ENCODE results near the gene CNGA2. TPM values are rescaled to one million over a fixed set of nuclear protein-coding genes. Genes with fewer than 3 reads are reported as not detected.

Gene CNGA2
- total and polyA plus RNA-seq, 2 experiments from 2014 or later = not detected

DNA sequence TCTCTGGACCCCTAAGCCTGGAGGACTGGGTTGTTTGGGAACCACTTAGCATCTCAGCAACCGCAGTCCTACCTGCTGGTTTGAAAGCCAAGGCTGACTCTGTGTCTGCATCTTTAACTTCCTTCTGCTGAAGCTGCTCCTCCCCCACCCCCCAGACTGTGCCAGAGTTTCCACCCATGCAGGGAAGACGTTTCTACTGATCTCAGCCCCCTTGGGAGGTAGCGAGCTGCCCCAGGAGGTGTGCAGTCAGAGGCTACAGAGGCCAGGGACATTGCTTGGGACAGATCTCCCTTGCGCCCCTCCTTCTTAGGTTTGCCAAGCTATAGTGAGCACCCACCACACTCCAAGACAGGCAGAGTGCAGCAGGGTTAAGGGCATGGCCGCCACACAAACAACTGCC, 23.4 kb upstream of the CNGA2 start:
- DNase-seq (ENCODE audit: low read depth in 1 of 2, low spot score in 1 of 2) = no peak
- H3K27me3 ChIP-seq = no peaks in the 10 kb centered on the region
- H3K4me3 ChIP-seq = no peak overlapping the region
- TF ChIP-seq CTCF (IDR thresholded peaks at IDR 0.05; ENCODE audit: low read depth, low read length) = no peak
- no peaks in the 10 kb centered on the region for H3K9me3 ChIP-seq (ENCODE audit: low read depth)
- H3K36me3 ChIP-seq = no peaks in the 10 kb centered on the region
- no peaks in the 10 kb centered on the region for H3K4me1 ChIP-seq (ENCODE audit: low read depth)
- no peak overlapping the region for H3K27ac ChIP-seq

DNA sequence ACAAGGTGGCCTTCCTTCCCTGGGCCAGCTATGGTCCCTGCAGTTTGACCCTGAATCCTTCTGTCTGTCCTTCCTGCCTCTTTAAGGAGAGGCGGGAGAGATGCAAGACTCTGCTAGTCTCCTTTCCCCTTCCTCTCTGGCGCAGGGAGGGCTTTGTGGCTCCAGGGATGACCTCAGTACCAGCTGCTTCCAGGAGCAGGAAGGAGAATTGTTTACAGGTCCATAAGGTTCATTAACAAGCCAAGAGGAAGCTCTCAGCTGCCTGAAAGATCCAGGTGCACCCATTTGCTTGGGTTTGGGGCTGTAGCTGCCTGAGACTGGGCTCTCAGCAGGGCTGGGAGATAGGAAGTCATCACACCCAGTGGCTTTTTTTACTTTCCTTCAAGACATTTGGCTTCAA, 22.8 kb upstream of the CNGA2 start:
- no peak for DNase-seq (ENCODE audit: low read depth in 1 of 2, low spot score in 1 of 2)
- Histone ChIP-seq H3K4me3 (no peak overlapping the region), H3K27me3 (no peaks in the 10 kb centered on the region), H3K36me3 (no peaks in the 10 kb centered on the region), H3K9me3 (ENCODE audit: low read depth) (no peaks in the 10 kb centered on the region), H3K4me1 (ENCODE audit: low read depth) (no peaks in the 10 kb centered on the region), H3K27ac (no peak overlapping the region)
- no peak for TF ChIP-seq CTCF (IDR thresholded peaks at IDR 0.05; ENCODE audit: low read depth, low read length)

GRCh38 chrX:151712253-151712652, 22.3 kb upstream of the CNGA2 start:
- DNase-seq (ENCODE audit: low read depth in 1 of 2, low spot score in 1 of 2) = no peak
- no peak for TF ChIP-seq CTCF (IDR thresholded peaks at IDR 0.05; ENCODE audit: low read depth, low read length)
- H3K27me3 ChIP-seq = no peaks in the 10 kb centered on the region
- no peaks in the 10 kb centered on the region for H3K36me3 ChIP-seq
- no peaks in the 10 kb centered on the region for H3K4me1 ChIP-seq (ENCODE audit: low read depth)
- H3K4me3 ChIP-seq = no peak overlapping the region
- H3K9me3 ChIP-seq (ENCODE audit: low read depth) = no peaks in the 10 kb centered on the region
- no peak overlapping the region for H3K27ac ChIP-seq

DNA sequence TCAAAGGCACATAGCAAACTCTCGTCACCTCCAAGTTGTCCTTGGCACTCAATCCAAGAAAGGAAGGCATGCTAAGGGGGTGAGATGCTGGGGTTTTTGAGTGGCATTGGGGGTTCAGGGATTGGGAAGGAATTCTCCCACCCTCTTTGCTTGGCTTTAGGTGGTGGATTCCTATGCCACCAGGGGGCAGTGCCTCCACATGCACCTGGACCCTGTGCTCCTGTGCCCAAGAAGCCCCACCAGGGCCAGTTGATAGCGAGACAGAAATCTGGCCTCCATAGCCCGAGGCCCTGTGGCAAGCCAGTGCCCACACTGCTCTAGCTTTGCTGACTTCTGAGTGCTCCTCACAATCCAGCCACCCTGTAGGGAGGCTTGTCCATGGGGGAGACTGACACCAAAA, 20.7 kb upstream of the CNGA2 start:
- peak; percentile 33 for TF ChIP-seq CTCF (IDR thresholded peaks at IDR 0.05; ENCODE audit: low read depth, low read length)
- H3K4me1 ChIP-seq (ENCODE audit: low read depth) = no peaks in the 10 kb centered on the region
- no peak overlapping the region for H3K4me3 ChIP-seq
- no peaks in the 10 kb centered on the region for H3K9me3 ChIP-seq (ENCODE audit: low read depth)
- peak; percentile 18 to 20 for DNase-seq (ENCODE audit: low read depth in 1 of 2, low spot score in 1 of 2)
- no peak overlapping the region for H3K27ac ChIP-seq
- no peaks in the 10 kb centered on the region for H3K36me3 ChIP-seq
- H3K27me3 ChIP-seq = no peaks in the 10 kb centered on the region

DNA sequence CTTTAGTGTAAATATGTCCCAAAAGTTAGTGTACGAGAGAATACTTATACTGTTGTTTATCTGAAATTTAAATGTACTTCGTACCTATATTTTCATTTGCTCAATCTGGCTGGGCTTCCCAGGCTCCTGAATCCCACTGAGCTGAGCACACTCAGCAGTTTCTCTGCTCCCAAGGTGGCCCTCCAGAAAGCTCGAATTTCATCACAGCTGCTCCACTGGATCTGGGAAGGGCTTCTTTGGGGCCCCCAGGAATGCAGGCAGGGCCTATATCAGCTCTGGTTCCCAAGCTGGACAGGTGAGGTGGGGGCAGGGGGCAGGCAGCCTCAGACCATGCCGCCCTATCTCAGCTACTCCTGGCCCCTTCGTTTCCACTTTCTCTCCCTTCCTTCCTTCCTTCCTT, 20.2 kb upstream of the CNGA2 start:
- H3K27ac ChIP-seq = no peak overlapping the region
- no peak overlapping the region for H3K4me3 ChIP-seq
- TF ChIP-seq CTCF (IDR thresholded peaks at IDR 0.05; ENCODE audit: low read depth, low read length) = no peak
- H3K36me3 ChIP-seq = no peaks in the 10 kb centered on the region
- no peaks in the 10 kb centered on the region for H3K9me3 ChIP-seq (ENCODE audit: low read depth)
- no peaks in the 10 kb centered on the region for H3K4me1 ChIP-seq (ENCODE audit: low read depth)
- H3K27me3 ChIP-seq = no peaks in the 10 kb centered on the region
- DNase-seq (ENCODE audit: low read depth in 1 of 2, low spot score in 1 of 2) = no peak

- H3K4me1 ChIP-seq (ENCODE audit: low read depth) = no peaks in the 10 kb centered on the region
- no peak for TF ChIP-seq CTCF (IDR thresholded peaks at IDR 0.05; ENCODE audit: low read depth, low read length)
- H3K4me3 ChIP-seq = no peak within 1 kb of the TSS
- no peak for DNase-seq (ENCODE audit: low read depth in 1 of 2, low spot score in 1 of 2)
- no peaks in the 10 kb centered on the region for H3K9me3 ChIP-seq (ENCODE audit: low read depth)
- H3K27me3 ChIP-seq = no peaks in the 10 kb centered on the region
- H3K27ac ChIP-seq = no peak within 1 kb of the TSS
- H3K36me3 ChIP-seq = no peaks in the 10 kb centered on the region
Measured at GRCh38 chrX:151715752-151716151, 18.8 kb upstream of the CNGA2 start, which contains the start of gene FATE1. FATE1 (plus strand) TSS chrX:151716035; CDS start chrX:151716120, 85 bp downstream.

All from cardiac muscle cell (in vitro differentiated cells and primary cell).